HepG2 (cell line): ENCODE results near the gene ZNF184. TPM values are rescaled to one million over a fixed set of nuclear protein-coding genes. Genes with fewer than 3 reads are reported as not detected.

Experiments
- CREM ChIP-seq, 2 experiments: sonication (generic) in 1 of 2; formaldehyde crosslinking in 1 of 2; IDR thresholded peaks; 2 replicates each; pipeline versions ENCODE4 v1.4.0 to v1.6.1; 2016 to 2020; ENCODE audit warnings: antibody characterized with exemption in 1 of 2, mild to moderate bottlenecking in 1 of 2, missing genetic modification reagents in 1 of 2
- ETV5 ChIP-seq: IDR thresholded peaks from 2 replicates; pipeline ENCODE4 v1.6.1; 2018; ENCODE audit warnings: missing biosample characterization, missing genetic modification reagents, inconsistent platforms, borderline replicate concordance
- FIP1L1 ChIP-seq: fragments of 200-400 bp; formaldehyde crosslinking; IDR thresholded peaks from 2 replicates; pipeline ENCODE4 v1.6.1; 2018; ENCODE audit warnings: low read depth, mild to moderate bottlenecking, low read length, moderate library complexity, borderline replicate concordance; ENCODE audit not compliant: insufficient read depth
- FOXA1 ChIP-seq, 2 experiments: fragments of 450-650 bp in 1 of 2; sonication (generic) in 1 of 2; formaldehyde crosslinking in 1 of 2; IDR thresholded peaks; 2 replicates each; pipeline versions ENCODE4 v1.4.0 to v1.6.1; 2016 to 2020; ENCODE audit warnings: missing genetic modification reagents in 1 of 2
- HCFC1 ChIP-seq: fragments of 150-350 bp; IDR thresholded peaks from 2 replicates; pipeline ENCODE4 v1.6.1; 2014; ENCODE audit warnings: low read depth, low read length
- KAT8 ChIP-seq: IDR thresholded peaks from 2 replicates; pipeline ENCODE4 v1.6.1; 2016; ENCODE audit warnings: missing genetic modification reagents, missing compliant biosample characterization
- KDM5A ChIP-seq: fragments of 200-600 bp; sonication (generic); IDR thresholded peaks from 2 replicates; pipeline ENCODE4 v1.7.0; 2018; ENCODE audit warnings: antibody characterized with exemption, mild to moderate bottlenecking, low read length, borderline replicate concordance
- STAG1 ChIP-seq: sonication (generic); formaldehyde crosslinking; IDR thresholded peaks from 2 replicates; pipeline ENCODE4 v1.4.0; 2020; ENCODE audit warnings: missing genetic modification reagents
- ZBTB25 ChIP-seq: IDR thresholded peaks from 2 replicates; pipeline ENCODE4 v1.6.1; 2018; ENCODE audit warnings: missing genetic modification reagents
- ZFP41 ChIP-seq: sonication (generic); formaldehyde crosslinking; IDR thresholded peaks from 2 replicates; pipeline ENCODE4 v1.4.0; 2020; ENCODE audit warnings: mild to moderate bottlenecking, missing genetic modification reagents, borderline replicate concordance
- ZMYM3 ChIP-seq: sonication (generic); formaldehyde crosslinking; IDR thresholded peaks from 2 replicates; pipeline ENCODE4 v1.5.1; 2020; ENCODE audit warnings: mild to moderate bottlenecking, missing genetic modification reagents
- ZNF30 ChIP-seq: sonication (generic); formaldehyde crosslinking; IDR thresholded peaks from 2 replicates; pipeline ENCODE4 v1.5.0; 2020; ENCODE audit warnings: mild to moderate bottlenecking, missing genetic modification reagents
- ZNF569 ChIP-seq: sonication (generic); formaldehyde crosslinking; IDR thresholded peaks from 2 replicates; pipeline ENCODE4 v1.5.0; 2020; ENCODE audit warnings: mild to moderate bottlenecking, missing genetic modification reagents, moderate library complexity, borderline replicate concordance
- ZNF646 ChIP-seq: sonication (generic); formaldehyde crosslinking; IDR thresholded peaks from 2 replicates; pipeline ENCODE4 v1.9.0; 2021; ENCODE audit warnings: mild to moderate bottlenecking, missing genetic modification reagents
- ZNF7 ChIP-seq: IDR thresholded peaks from 2 replicates; pipeline ENCODE4 v1.6.1; 2016; ENCODE audit warnings: missing biosample characterization, missing genetic modification reagents
- ZNF713 ChIP-seq: sonication (generic); formaldehyde crosslinking; IDR thresholded peaks from 2 replicates; pipeline ENCODE4 v1.4.0; 2020; ENCODE audit warnings: mild to moderate bottlenecking, missing genetic modification reagents
- ZNF737 ChIP-seq: sonication (generic); formaldehyde crosslinking; IDR thresholded peaks from 2 replicates; pipeline ENCODE4 v1.5.0; 2020; ENCODE audit warnings: missing genetic modification reagents, mild to moderate bottlenecking, borderline replicate concordance
- ZNF816 ChIP-seq: sonication (generic); formaldehyde crosslinking; IDR thresholded peaks from 2 replicates; pipeline ENCODE4 v1.8.0; 2022; ENCODE audit warnings: missing genetic modification reagents, mild to moderate bottlenecking, borderline replicate concordance
- polyA plus RNA-seq, 8 experiments: library from polyadenylated mRNA; depleted of rRNA in 3 of 8; stranded (reverse) in 7 of 8; unstranded in 1 of 8; fragments of >200 nt; fragmentation: Illumina TruSeq in 4 of 8; extraction: Trizol in 4 of 8; gene quantifications; 2 replicates each; pipeline versions ENCODE4 v1.2.1 to v1.2.3, GENCODE V29; 2011 to 2016; ENCODE audit warnings: low read depth in 4 of 8, missing spikeins in 1 of 8, mixed read lengths in 1 of 8; ENCODE audit not compliant: insufficient read depth in 1 of 8
- total RNA-seq, 5 experiments: library from RNA; depleted of rRNA; stranded (reverse); fragments of >200 nt; fragmentation: Illumina TruSeq; extraction: Trizol; gene quantifications; 2 replicates each; pipeline ENCODE4 v1.2.3, GENCODE V29; 2016; ENCODE audit warnings: low read depth in 1 of 5

Gene ZNF184
- total and polyA plus RNA-seq, 2 of the 13 experiments (the other 11 are each of a cell fraction or from before 2014, with no cell fraction given) = 2.1 to 10.1 TPM

- TF ChIP-seq ZNF646 (no peak), ZNF713 (CRISPR knock-in tag) (peak; percentile 70; the same call in 1 of the 2 replicates), ZFP41 (no peak), HCFC1 (no peak), CREM (IDR thresholded peaks at IDR 0.05) (peak; percentile 51; the same call in 1 of the 2 replicates), CREM (CRISPR knock-in tag; IDR thresholded peaks at IDR 0.05) (no peak), ZMYM3 (peak; percentile 14; the same call in 1 of the 2 replicates), ZNF7 (no peak), ETV5 (peak; percentile 20; the same call in 1 of the 2 replicates), STAG1 (CRISPR knock-in tag) (0 out of 2 replicates have a peak, but pooled peaks have one; percentile 4), ZNF816 (no peak), FOXA1 (IDR thresholded peaks at IDR 0.05) (no peak), FOXA1 (CRISPR knock-in tag; IDR thresholded peaks at IDR 0.05) (no peak), KDM5A (no peak), ZNF569 (CRISPR knock-in tag) (no peak; the same call in 1 of the 2 replicates), ZNF737 (no peak), ZBTB25 (CRISPR knock-in tag) (peak; percentile 39; the same call in 1 of the 2 replicates), FIP1L1 (no peak), KAT8 (peak; percentile 65), ZNF30 (no peak)
Observed at GRCh38 chr6:27478706-27479318, 5.9 kb upstream of the ZNF184 start (continued).
